Stimulated activated CD4-positive, alpha-beta T cell treated with anti-CD3 and anti-CD28 coated beads, Interleukin-1b, Interleukin-23, amount 100 ng/mL, for 48 hours (primary cell): Measurements from ENCODE around the gene CRBN.

Experiments used
- DNase-seq: peaks from one replicate; pipeline ENCODE4 v3.0.0-alpha.2; 2020

Gene CRBN

GRCh38 chr3:3165650-3166049 is 13.8 kb downstream of the CRBN start:
- DNase-seq, result no peak

- peak; percentile 22 for DNase-seq
Observed at GRCh38 chr3:3165241-3165640, 14.2 kb downstream of the CRBN start.

- DNase-seq, result no peak
Observed at GRCh38 chr3:3160826-3161225, 18.7 kb downstream of the CRBN start.

GRCh38 chr3:3157484-3157883 is 22.0 kb downstream of the CRBN start:
- no peak for DNase-seq

GRCh38 chr3:3154879-3155610 is 24.4 kb downstream of the CRBN start:
- DNase-seq, result no peak

GRCh38 chr3:3151513-3151912 is 28.0 kb downstream of the CRBN start:
- DNase-seq, result no peak

- DNase-seq, result no peak
Observed at GRCh38 chr3:3149560-3149959, 29.9 kb downstream of the CRBN start.

GRCh38 chr3:3145831-3146230 is 33.7 kb downstream of the CRBN start:
- DNase-seq, result no peak

- DNase-seq, result no peak
Observed at GRCh38 chr3:3141939-3142338, 37.6 kb downstream of the CRBN start.

GRCh38 chr3:3137526-3137925 is 42.0 kb downstream of the CRBN start:
- no peak for DNase-seq

- no peak for DNase-seq
Observed at GRCh38 chr3:3134750-3135448, 44.6 kb downstream of the CRBN start.

GRCh38 chr3:3133500-3133899 is 46.0 kb downstream of the CRBN start:
- DNase-seq, result no peak

GRCh38 chr3:3129579-3129978 is 49.9 kb downstream of the CRBN start:
- no peak for DNase-seq

GRCh38 chr3:3127432-3128010 is 52.0 kb downstream of the CRBN start:
- DNase-seq, result peak; percentile 49

GRCh38 chr3:3126477-3127431 is 52.7 kb downstream of the CRBN start, which contains the start of gene TRNT1:
TSS of gene TRNT1 (plus strand) at chr3:3126940. CDS start at chr3:3129041, 2,101 bp downstream.
- peak; percentile 96 for DNase-seq

- no peak for DNase-seq
Observed at GRCh38 chr3:3125977-3126376, 53.5 kb downstream of the CRBN start.

GRCh38 chr3:3119393-3119851 is 60.1 kb downstream of the CRBN start:
- peak; percentile 16 for DNase-seq

- DNase-seq, result no peak
Observed at GRCh38 chr3:3117651-3118050, 61.8 kb downstream of the CRBN start.

GRCh38 chr3:3113042-3113709 is 66.3 kb downstream of the CRBN start:
- no peak for DNase-seq

GRCh38 chr3:3110749-3111361 is 68.6 kb downstream of the CRBN start:
- no peak for DNase-seq

- no peak for DNase-seq
Observed at GRCh38 chr3:3110299-3110630, 69.2 kb downstream of the CRBN start, which contains the start of gene IL5RA. TSS of gene IL5RA (minus strand) at chr3:3110374. CDS start at chr3:3104984, 5,390 bp downstream.
